GM19372 (cell line): ENCODE data around the gene ACOT7.

Source experiments
- ATAC-seq: cut with Tn5 transposase; IDR thresholded peaks from one replicate; pipeline ENCODE4 v1.9.1; 2021; ENCODE audit warnings: mild to moderate bottlenecking, low read depth, moderate library complexity; ENCODE audit not compliant: unreplicated experiment

ACOT7 gene

DNA sequence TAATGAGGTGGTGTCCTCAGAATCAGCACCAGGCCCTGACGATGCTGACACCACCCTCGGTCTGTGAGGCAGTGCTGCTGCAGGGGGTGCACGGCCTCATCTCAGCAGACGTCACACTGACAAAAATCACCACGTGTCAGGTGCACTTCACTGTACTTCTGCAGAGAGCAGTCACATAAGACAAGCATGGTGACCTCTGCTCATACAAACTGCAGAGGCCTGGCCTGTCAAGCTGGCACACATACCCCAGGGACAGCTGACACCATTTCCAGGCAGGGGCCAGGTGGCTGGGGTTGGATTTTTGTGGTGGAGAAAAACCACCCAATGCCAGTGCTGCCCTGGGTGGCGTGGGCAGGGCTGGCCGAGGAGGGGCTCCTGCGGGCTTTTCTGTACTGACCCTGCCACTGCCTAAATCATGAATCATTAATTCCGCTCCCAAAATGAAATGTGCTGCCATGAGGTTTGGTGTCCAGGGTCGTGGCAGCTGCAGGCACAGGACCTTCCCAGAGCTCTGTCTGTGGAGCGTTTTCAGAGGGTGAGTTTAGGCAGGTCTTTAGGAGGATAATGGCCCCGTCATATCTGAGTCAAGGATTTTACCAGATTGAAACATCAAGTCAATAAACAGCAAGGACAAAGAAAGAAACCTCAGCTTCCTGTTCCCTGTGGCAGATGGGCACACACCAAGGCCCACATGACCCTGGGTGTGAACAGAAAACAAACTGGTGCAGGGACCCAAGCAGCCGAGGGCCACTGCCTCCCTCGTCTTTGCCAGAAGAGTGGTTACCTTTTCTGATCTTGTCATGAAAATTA lies 99.3 kb downstream of the ACOT7 start:
- no peak for ATAC-seq

DNA sequence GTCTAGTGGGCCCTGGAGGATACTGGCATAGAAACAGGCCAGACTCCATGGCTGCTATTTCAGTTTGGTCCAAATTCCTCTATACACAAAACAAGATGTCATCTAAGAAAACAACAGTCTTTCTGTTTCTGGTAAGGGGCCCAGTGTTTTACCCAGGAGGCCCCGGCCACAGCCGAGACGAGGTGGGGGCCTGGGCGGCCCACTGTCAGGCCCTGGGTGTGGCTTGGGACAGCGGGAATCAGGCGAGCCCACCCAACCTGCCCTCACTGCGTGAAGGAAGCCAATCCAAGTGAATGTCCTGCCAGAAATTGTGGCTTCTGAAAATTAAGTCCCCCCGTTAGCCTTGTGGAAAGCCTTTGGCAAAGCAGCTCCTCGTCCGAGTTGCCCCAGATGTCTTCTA lies 101.5 kb downstream of the ACOT7 start:
- no peak for ATAC-seq

DNA sequence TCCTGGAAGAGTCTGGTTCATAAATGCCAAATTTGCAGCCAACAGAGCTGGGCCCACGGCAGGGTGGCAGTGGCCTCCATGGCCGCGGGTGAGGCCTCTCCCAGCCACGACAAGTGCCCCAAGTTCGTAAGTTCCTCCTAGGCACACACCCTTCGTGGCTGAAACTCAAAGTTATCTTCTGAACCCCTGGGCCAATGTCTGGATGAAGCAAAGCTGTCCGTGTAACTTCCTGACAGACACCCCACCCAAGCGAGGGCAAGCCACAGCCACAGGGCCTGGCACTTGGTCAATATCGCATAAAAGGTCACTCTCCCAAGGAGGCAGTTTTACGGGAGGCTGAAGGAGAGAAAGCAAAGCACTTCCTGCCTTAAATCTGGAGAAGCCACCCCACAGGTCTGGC lies 104.9 kb downstream of the ACOT7 start:
- no peak for ATAC-seq

DNA sequence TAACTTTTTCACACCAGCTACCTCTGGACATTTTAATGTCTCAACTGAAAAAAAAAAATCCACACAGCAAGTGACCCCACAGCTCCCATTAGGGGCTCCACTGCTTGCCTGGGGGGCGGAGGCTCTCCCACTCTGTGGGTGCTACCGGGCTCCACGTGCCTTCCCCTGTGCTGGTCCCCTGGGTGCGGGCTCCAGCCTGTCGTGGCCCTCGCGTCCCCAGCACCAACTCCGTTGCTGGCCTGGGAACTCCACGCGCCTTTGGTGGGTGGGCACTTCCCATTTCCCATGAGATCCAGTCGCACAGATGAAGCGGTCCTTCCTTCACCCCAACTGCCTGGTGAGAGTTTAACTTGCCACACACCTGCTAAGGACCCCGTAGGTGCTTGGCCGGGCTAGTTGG lies 105.5 kb downstream of the ACOT7 start:
- ATAC-seq: no peak

DNA sequence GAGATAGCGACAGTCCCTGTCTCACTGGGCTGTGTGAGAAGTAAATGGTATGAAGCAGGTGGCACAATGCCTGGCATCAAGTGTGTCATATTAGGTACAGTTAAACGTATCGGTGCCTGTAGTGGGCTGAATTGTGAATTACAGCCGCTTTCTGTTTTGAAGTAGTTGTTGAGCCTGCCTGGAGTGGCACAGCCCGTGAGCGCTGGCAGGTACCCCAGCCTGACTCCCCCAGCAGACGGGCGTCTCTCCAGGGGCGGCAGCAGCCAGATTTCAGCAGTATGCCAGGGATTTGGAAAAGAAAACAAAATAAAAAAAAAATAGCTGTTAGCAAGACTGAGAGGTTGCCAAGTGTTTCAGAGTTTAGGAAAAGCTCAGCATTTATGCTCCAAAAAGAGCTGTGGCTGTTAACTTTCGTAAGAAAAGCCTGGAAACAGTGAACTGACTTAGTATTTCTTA lies 106.1 kb downstream of the ACOT7 start:
- ATAC-seq: no peak

DNA sequence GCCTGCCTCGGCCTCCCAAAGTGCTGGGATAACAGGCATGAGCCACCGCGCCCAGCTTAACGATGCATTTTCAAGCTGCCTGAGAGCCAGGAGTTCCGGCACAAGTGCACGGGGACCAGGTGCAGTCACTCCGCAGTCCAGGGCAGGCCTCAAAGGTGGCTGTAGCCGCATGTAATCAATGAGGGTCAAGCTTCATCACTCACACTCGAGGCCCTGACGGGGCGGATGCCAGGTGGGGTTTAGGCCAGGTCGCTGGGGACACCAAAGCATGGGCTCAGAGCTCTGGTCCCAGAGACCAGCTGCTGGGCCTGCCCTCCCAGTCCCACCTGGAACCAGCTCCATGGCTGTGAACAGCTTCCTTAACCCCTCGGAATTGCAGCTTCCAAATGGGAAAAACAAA lies 106.5 kb downstream of the ACOT7 start:
- ATAC-seq: no peak

DNA sequence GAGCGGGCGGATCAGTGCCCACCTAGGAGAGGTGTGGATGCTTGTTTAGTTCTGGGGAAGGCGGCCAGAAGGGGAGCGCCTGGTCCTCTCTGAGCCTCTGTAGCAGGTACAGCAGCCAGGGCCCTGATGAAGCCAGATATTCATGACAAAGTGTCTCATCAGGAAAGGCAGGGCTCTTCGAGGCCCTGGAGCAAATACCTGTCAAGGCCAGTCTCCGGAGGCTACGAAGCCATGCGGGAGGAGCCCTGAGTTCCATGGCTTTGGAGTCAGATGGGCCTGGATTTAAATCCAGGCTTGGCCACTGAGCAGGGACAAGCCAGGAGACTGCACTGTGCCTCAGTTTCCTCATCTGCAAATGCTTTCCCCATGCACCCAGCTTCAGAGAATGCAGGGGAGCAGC lies 107.3 kb downstream of the ACOT7 start:
- ATAC-seq: no peak

DNA sequence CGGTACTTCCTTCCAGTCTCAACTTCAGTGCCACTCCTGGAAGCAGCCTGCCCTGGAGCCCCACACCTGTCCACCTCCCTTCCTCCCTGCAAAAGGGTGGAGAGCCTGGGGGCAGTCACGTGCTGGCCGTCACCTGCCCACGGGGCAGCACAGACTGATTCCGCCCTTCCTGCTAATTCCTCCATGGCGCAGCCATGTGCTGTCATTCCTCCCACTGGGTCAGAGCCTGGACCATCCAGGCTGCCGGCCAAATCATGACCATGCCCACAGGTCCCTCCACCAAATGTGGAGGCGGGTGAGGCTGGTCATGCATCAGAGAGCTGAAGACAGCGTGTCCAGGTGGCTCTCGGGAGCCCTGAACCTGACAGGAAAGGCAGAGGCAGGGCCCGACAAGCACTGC lies 108.2 kb downstream of the ACOT7 start:
- no peak for ATAC-seq

DNA sequence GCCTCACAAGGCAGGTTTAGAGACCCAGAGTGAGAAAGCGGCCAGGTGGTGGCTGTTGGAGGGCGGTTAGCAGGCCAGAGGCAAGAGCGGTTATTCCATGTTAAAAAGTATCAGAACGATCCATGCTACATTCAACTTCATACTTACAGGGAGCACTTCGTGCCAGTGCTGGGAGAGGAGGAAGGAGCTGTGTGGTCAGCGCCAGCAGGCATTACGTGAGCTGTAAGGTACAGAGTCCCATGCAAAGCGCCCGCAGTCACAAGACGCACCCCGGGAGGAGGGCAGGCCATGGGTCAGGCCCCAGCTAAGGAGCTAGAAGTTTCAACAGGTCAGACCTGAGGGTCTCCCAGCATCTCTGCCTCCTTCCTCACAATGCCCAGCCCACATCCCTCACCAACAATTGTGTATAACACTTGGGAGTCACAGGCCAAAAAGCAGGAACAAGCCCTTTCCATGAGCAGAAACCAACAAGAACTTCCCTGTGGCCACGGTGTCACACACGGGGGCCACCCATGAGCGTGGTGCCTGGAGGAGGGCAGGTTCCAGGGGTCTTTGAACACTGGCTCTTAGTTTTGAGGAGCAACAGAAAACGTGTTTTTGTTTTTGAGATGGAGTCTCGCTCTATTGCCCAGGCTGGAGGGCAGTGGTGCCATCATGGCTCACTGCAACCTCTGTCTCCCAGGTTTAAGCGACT lies 110.8 kb downstream of the ACOT7 start:
- no peak for ATAC-seq

DNA sequence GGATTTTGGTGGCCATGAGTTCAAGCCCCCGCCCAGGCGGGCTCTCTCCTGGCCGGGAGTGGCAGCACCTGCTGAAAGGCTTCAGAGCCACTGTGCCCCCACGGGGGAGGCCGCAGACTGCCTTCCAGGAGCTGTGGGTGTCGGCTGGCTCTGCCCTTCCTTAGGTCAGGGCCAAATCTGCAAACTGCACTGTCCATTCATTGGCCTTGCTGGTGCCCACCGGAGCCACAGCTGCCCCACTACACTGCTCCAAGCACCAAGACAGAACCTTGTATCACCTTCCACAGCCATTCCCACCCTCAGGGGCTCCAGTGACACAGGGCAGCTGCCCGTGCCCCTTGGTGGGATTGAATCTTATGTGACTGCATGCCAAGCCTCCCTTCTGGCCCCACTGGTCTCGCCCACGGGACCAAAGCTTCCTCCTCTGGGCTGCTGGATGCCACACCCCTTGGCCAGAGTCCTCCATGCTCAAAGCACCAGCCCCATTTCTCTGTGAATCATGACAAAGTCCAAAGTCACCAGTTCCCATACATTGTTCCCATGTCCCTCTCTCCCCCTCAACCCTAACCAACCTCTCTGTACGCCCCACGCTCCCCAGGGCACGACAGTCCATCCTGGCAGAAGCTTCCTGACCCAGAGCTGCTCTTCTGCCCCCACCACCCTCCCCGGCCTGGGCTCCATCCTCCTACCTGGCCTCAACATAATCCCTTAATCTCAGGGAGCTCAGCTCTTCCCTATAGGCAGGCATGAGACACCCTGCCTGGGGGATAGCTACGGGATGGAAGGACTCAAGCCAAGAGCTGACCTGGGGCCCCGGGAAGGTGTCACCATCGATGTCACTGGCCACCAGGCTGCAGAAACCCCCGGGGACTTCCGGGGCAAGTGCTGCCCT lies 111.8 kb downstream of the ACOT7 start:
- no peak for ATAC-seq

DNA sequence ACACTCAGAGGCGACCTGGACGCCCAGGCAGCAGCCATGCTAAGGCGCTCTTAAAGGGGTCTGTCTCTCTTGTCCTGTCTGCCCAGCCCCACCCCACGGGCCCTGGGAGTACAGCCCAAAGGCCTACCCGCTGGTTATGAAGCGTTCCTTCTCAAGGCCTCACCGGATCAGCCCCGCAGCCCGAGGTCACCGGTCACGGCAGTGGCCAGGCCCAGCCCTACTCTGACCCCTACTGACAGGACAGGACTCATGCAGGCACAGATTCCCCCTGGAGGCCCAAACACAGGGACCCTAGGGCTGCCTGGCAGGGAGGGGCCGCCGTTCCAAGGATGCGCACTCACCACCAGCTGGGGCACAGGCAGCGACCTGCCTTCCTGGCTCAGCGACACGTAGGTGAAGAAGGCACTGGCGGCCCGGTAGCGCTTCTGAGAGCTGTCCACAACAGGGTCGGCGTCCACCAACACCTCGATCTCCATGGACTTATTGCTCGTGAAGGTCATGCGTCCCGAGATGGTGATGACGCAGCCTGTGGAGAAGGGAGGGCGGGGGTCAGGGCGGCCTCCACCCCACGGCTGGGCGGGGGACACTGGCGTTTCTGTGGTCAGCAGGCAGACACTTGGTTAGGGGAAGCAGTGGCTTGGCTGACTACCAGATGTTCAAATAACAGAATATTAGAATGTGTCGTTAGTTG lies 112.7 kb downstream of the ACOT7 start:
- ATAC-seq: no peak

DNA sequence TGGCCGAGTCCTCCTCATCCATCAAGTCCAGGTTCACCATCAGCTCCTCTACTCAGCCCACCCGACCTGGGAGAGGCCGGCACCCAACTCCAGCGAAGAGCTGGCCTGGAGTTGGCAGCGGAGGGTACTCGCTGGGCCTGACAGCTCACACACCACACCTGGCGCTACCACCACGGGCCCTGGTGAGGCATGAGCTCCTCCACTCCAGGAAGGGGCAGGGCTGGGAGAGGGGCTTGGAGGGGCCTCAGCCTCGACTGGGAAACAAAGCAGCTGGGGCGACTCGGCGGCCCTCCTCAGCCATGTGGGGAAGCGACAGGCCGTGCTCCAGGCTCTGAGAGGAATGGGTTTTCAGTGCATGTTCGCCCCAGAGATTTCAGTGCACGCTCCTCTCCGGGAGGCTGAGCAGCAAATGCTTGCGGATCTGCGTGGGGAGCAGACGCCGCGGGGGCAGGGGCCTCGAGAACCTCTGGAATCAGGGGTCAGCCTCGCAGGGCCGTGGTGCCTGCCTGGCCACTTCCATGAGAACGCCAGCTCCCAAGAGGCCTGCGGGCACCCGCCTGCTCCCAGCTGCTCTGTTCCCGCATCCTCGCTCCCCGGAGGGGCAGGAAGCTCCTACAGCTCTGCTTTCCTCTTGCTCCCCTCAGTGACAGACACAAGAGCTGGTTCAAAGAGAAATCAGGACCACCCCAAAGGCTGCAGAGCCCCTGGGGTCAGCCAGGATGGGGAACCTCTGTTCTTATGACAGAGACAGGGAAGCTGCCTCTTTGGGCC lies 113.8 kb downstream of the ACOT7 start:
- ATAC-seq: no peak

DNA sequence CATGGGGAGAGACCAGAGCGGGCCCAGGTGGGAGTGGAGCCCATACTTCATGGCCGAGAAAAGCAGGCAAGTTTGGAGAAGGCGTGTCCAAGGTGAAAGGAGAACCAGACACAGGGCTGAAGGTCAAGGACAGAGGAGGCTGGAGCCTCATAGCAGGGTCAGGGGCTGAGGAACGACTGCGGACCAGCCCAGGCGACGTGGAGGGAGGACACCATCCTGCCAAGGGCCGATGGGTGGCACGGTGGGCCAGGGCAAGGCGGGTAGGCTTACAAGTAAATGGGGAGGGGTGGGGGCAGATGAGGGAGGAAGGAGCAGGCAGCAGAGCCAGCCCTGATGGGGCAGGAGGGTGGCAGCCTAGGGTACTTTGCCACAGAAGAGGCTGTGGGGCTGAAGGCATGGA lies 114.5 kb downstream of the ACOT7 start:
- ATAC-seq: no peak

DNA sequence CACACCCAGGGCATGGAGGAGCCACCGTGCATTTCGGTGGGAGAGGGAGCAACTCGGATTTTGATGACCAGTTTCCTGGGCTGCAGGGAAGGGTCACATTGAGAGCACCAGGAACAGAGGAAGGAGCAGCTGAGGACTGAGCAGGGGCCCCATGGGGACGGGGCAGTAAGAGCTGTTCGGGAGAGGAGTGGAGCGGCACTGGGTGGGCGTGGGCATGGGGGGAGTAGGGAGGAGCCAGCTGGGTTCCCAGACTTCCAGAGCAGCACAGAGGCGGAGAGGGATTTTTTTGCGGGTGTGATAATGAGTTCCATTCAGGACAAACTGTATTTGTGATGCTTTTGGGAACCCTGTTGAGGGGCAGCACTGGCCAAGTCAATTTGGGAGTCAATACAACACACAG lies 115.3 kb downstream of the ACOT7 start:
- no peak for ATAC-seq

DNA sequence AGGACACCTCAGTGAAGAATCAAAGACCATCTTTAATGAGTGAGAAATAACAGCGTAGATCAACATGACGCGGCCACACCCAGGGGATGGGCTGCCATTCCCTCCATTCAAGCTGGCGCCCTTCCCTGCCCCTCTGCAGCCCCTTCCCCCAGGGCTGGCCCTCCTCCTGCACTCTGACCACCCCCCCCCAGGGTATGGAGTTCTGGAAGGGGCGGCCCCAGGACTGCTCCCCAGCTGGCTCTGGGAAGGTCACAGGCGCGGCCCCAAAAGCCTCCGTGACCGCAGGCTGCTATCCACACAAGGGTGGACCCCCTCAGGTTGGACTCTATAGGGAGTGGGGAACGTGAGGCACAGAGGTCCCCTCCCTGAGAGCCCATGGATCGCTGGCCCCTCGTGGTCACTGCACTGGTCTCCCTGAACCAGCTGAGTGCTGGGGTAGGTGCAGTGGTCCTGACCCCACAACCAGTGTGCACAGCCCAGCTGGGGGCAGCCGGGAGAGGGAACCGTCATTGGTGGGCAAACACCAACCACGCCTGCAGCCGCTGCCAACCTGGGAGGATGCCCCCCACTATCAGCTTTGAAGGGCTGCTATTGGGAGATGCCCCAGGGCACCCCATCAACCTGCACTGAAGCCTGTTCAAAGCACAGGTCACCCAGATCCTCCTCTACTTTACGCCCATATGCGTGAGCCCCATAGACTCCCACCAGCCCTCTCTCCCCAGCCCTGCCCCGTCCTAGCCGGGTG lies 116.6 kb downstream of the ACOT7 start:
- no peak for ATAC-seq

DNA sequence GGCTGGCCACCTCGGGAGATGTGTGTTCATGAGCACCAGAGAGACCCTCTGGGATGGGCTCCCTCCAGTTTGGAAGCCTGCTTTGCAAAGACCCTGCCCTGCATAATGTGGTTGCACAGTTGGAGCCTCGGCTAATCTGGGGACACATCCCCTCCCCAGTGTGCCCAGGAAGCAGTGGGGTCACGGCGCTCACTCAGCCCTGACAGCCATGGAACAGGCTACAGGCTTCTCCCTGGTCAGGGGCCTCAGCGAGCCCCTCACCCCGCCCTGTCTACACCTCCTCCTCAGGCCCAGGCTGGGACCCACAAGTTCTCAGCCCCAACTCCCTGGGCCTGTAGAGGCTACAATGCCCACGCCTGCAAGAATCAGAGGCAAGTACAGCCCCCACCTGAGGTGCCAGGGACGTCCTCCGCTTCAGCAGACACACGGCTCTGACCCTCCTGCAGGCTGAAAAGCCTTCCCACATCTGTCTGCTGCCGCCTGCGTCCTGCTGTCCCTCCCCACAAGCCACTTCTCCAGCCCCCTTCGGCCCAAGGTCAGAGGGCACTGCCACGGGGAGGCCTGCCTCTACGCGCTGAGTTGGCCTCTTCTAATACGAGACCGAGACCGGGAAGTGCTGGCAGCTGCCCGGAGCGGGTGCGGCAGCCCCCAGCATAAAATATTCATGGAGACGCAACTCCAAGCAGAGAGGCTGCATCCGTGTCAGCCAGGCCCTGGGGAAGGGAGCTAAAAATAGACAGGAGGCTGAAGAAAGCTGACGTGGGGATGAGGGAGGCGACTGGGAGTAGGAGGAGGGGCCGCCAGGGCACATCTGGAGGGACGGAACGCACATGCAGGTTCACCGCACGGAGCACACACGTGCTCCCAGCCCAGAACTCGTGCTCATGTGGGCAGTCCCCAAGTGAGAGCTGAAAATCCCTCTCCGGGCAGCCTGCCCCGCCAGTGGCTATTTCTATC lies 117.5 kb downstream of the ACOT7 start:
- ATAC-seq: no peak

DNA sequence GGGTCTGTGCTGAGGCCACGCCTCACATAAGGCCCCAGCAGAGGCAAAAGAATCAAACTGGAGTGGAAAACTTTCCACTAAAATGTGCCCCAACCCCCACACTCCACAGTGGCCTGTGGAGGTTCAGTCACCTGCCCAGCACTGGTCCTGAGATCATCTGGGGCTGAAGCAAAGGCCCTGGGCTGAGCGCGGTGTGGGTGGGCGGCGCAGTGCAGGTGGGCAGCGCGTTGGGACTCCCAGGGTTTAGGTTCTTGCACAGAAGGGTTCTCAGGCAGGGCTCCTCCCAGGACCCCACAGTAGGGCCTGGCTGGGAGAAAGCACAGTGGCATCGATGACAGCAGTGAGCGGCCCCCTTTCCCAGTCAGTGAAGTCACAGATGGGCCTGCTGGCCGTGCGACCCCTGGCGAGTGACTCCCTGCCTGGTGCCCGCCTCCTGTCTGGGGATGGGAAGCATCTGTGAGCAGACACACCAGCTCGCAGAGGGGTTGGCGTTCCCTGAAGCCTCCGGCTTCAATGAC lies 118.9 kb downstream of the ACOT7 start:
- ATAC-seq: no peak

DNA sequence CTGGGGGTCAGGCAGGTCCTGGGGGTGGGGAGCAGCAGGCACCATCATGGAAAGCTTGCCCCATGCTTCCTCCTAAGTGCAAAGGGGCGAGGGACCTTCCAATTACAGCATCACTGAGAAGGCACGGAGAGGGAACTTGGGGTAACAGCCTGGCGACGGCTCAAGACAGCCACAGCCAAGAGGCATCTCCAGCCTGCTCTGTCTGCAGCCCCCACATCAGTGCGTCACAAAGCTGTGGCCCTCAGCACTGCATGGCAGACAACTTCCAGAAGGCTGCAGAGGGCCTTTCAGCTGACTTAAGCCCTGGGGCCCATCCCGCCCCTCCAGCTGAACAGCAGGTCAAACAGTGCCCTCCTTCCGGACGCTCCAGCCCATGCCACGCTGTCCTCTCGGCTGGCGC lies 119.5 kb downstream of the ACOT7 start:
- ATAC-seq: no peak
